ENCODE measurements around the gene PERCC1. TPM values are rescaled to one million over a fixed set of nuclear protein-coding genes. Genes with fewer than 3 reads are reported as not detected.

Gene PERCC1
- total RNA-seq, result 1 to 10 TPM in 2 of 5 donors, under 1 TPM in 3; 0.36 to 1.6 (median 0.90) TPM
- not detected for total RNA-seq (2013)
- total RNA-seq, result 0 to 4.3 (median 0.94) reads per million in 29 experiments

DNA sequence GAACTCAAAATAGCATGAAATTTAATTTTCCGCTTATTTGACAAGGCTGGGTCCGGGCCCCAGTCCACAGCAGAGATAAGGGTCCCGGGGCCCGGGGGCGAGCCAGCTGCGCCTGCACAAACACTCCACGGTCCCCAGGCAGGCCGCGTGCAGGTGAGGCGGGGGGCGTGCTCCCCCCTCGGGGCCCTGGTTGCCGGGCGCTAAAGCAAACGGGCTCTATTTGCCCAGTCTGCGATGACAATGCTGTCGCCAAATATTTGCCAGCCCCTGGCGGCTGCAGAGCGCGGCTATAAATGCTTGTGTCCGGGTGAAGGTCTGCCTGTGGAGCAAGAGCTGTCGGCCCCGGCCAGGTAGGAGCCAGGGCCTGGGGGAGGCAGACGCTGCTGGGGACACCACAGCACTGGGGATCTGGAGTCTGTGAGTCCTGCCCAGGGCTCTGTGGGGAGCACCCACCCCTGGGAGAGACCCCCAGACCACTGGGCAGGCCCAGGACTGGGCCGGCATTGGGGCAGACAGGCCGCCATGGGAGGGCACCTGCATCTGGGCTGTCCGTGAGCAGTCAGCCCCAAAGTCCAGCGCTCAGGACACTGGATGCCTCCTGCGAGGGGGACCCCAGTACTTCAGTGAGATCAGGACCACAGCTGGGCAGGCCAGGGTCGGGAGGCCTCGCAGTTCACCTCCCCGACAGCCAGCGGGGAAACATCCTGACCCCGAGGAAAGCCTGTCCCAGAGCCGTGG, at the start of gene PERCC1:
Gene PERCC1 (plus strand): TSS at position 320 of the 738 bp plus-strand sequence. CDS start 1,516 bp downstream, outside the sequence.
- no peak within 1 kb of the TSS for H3K4me3 ChIP-seq (ENCODE audit: control insufficient read depth in 1 of 2, extremely low read depth in 1 of 2, low read length in 1 of 2)
- Mint-ChIP-seq H3K27ac (peak within 1 kb of the TSS; percentile 59 to 72), H3K9me3 (no peaks in the 10 kb centered on the region), H3K36me3 (no peaks in the 10 kb centered on the region), H3K27me3 (peaks cover 0 to 3% of the 10 kb centered on the region in 2 donors), H3K4me3 (peak within 1 kb of the TSS in 2 of 3 donors; percentile 37 to 44), H3K4me1 (no peaks in the 10 kb centered on the region)
- H3K27ac ChIP-seq (ENCODE audit: low read length), result no peak within 1 kb of the TSS
- H3K9me3 ChIP-seq, result no peaks in the 10 kb centered on the region
- H3K4me1 ChIP-seq (ENCODE audit: control insufficient read depth in 1 of 2, extremely low read depth in 1 of 2, insufficient read depth in 2 of 2, low read length in 2 of 2), result peaks cover 0 to 36% of the 10 kb centered on the region in 2 experiments
- ATAC-seq (replicated peaks in 1 of 4) (no peak), DNase-seq (no peak)
- 76% methylated on average over 33 of the region's 35 CpGs for WGBS (ENCODE audit: insufficient coverage)
- peaks cover 0 to 38% of the 10 kb centered on the region in 2 experiments for H3K27me3 ChIP-seq (replicated peaks in 1 of 2; ENCODE audit: control insufficient read depth in 2 of 2, extremely low read depth in 1 of 2, insufficient read depth in 2 of 2, low read length in 1 of 2)
- ChIA-PET CTCF (no interaction called here), POLR2A (no interaction called here)
- H3K36me3 ChIP-seq (ENCODE audit: control insufficient read depth in 2 of 2, extremely low read depth in 1 of 2, insufficient read depth in 1 of 2, low read length in 1 of 2), result no peaks in the 10 kb centered on the region

DNA sequence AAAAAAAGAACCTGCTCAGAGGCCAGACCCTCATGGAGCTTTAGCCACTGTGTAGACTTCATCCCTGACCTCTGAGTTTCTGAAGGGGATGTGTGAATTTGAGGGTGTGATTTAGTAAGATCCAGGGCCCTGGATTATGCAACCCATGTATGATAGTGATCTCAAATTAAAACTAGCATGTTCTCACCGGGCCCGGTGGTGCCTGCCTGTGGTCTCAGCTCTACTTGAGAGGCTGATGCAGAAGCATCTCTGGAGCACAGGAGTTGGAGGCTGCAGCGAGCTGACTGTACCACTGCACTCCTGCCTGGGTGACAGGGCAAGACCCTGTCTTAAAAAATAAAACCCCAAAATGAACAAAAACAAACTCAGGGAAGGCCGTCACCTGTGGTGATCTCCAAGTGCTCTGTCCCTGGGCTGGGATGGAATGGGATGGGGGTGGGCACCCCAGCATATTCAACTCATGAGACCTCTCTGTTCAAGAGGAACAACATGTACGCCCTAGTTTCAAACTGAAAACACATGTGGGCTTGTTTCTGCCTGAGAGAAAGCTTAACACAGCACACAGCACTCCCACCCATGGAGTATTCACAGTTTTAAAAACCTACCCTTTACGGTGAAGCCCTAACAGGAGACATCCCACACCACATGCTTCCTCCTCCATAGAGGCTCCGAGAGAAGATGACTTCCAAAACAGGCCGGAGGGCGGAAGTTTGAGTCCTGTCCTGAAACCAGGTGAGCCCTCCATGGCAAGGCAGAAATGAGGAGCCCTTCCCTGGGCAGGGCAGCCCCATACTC, 49.1 kb upstream of the PERCC1 start:
- H3K4me3 Mint-ChIP-seq, result no peak overlapping the region
- 67% methylated on average over 3 of the region's 9 CpGs for WGBS (ENCODE audit: insufficient coverage)
- DNase-seq (no peak), ATAC-seq (replicated peaks in 1 of 4) (no peak)
- peaks cover 15 to 20% (median 16%) of the 10 kb centered on the region in 3 donors for H3K4me1 Mint-ChIP-seq
- POLR2A ChIA-PET, result no interaction called here
- no peak overlapping the region for H3K4me3 ChIP-seq (ENCODE audit: control insufficient read depth in 1 of 2, extremely low read depth in 1 of 2, low read length in 1 of 2)
- peaks cover 3 to 20% of the 10 kb centered on the region in 2 experiments for H3K4me1 ChIP-seq (ENCODE audit: control insufficient read depth in 1 of 2, extremely low read depth in 1 of 2, insufficient read depth in 2 of 2, low read length in 2 of 2)
- H3K27me3 ChIP-seq (replicated peaks in 1 of 2; ENCODE audit: control insufficient read depth in 2 of 2, extremely low read depth in 1 of 2, insufficient read depth in 2 of 2, low read length in 1 of 2), result peaks cover 0 to 2% of the 10 kb centered on the region in 2 experiments
- no peak overlapping the region for H3K27ac ChIP-seq (ENCODE audit: low read length)
- CTCF ChIA-PET, result interaction anchor here in 1 of 2 donors (1.1 kb wide), 1 partner anchor 18 kb away, joined by 3 read pairs; no protein-coding TSS in a partner anchor
- H3K27ac Mint-ChIP-seq, result no peak overlapping the region
- H3K27me3 Mint-ChIP-seq, result no peaks in the 10 kb centered on the region
- H3K36me3 ChIP-seq (ENCODE audit: control insufficient read depth in 2 of 2, extremely low read depth in 1 of 2, insufficient read depth in 1 of 2, low read length in 1 of 2), result peaks cover 22 to 33% of the 10 kb centered on the region in 2 donors
- peaks cover 14% of the 10 kb centered on the region for H3K36me3 Mint-ChIP-seq
- no peaks in the 10 kb centered on the region for H3K9me3 Mint-ChIP-seq
- no peaks in the 10 kb centered on the region for H3K9me3 ChIP-seq

DNA sequence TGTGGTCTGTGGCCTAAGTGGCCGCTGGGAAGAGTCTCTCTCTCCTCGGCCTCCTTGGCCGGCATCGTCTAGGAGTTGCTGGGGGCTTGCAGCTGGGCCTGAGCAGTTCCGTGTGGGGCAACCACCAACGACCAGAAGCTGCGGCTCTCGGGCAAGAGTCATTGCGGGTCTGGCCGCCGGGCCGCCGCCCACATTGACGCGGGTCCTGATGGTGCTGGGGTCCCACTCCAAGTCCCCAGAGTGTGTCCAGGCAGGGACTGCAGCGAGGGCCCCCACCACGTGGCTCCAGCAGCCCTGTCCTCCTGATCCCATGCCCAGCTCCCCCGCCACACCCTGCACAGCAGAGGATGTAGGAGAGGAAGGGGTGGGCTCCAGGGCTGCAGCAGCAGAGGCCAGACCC, 47.3 kb upstream of the PERCC1 start:
- Mint-ChIP-seq H3K27ac (no peak overlapping the region), H3K4me3 (no peak overlapping the region), H3K4me1 (peaks cover 10% of the 10 kb centered on the region in 3 donors), H3K36me3 (peaks cover 14% of the 10 kb centered on the region), H3K27me3 (no peaks in the 10 kb centered on the region), H3K9me3 (no peaks in the 10 kb centered on the region)
- Histone ChIP-seq H3K27ac (ENCODE audit: low read length) (no peak overlapping the region), H3K4me1 (ENCODE audit: control insufficient read depth in 1 of 2, extremely low read depth in 1 of 2, insufficient read depth in 2 of 2, low read length in 2 of 2) (peaks cover 3 to 15% of the 10 kb centered on the region in 2 experiments), H3K4me3 (ENCODE audit: control insufficient read depth in 1 of 2, extremely low read depth in 1 of 2, low read length in 1 of 2) (no peak overlapping the region), H3K36me3 (ENCODE audit: control insufficient read depth in 2 of 2, extremely low read depth in 1 of 2, insufficient read depth in 1 of 2, low read length in 1 of 2) (peaks cover 13 to 41% of the 10 kb centered on the region in 2 donors), H3K9me3 (no peaks in the 10 kb centered on the region), H3K27me3 (replicated peaks in 1 of 2; ENCODE audit: control insufficient read depth in 2 of 2, extremely low read depth in 1 of 2, insufficient read depth in 2 of 2, low read length in 1 of 2) (peaks cover 0 to 2% of the 10 kb centered on the region in 2 experiments)
- POLR2A ChIA-PET, result interaction anchor here in 1 of 2 donors (0.5 kb wide), 1 partner anchor 716 kb away, joined by 3 read pairs; no protein-coding TSS in a partner anchor
- DNase-seq (no peak), ATAC-seq (replicated peaks in 1 of 4) (no peak)
- WGBS (ENCODE audit: insufficient coverage), result 91% methylated on average over 10 of the region's 18 CpGs
- CTCF ChIA-PET, result no interaction called here

DNA sequence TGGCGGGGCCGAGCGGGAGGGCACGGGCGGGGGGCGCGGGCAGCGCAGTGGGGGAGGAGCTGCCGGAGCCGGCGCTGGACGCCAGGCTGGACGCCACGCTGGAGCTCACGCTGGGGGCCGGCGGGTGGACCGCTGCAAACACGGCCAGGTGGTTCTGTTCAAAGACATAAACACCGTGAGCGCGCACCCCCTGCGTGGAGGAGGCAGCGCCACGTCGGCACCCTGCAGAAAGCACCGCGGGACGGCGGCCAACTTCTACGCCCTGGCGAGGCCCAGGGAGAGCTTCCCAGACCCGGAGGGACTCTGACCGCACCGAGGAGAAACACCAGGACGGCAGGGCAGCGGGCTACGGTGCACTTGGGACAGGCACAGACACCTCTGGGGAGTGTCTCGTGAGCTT, 45.6 kb upstream of the PERCC1 start:
- Mint-ChIP-seq H3K36me3 (peaks cover 19% of the 10 kb centered on the region), H3K9me3 (no peaks in the 10 kb centered on the region), H3K4me1 (peaks cover under 1 to 2% (median 2%) of the 10 kb centered on the region in 3 donors), H3K27me3 (no peaks in the 10 kb centered on the region), H3K27ac (no peak overlapping the region), H3K4me3 (no peak overlapping the region)
- Histone ChIP-seq H3K36me3 (ENCODE audit: control insufficient read depth in 2 of 2, extremely low read depth in 1 of 2, insufficient read depth in 1 of 2, low read length in 1 of 2) (peaks cover 13 to 55% of the 10 kb centered on the region in 2 donors), H3K9me3 (no peaks in the 10 kb centered on the region), H3K4me1 (ENCODE audit: control insufficient read depth in 1 of 2, extremely low read depth in 1 of 2, insufficient read depth in 2 of 2, low read length in 2 of 2) (peaks cover 0 to 2% of the 10 kb centered on the region in 2 experiments), H3K27ac (ENCODE audit: low read length) (no peak overlapping the region), H3K27me3 (replicated peaks in 1 of 2; ENCODE audit: control insufficient read depth in 2 of 2, extremely low read depth in 1 of 2, insufficient read depth in 2 of 2, low read length in 1 of 2) (no peaks in the 10 kb centered on the region), H3K4me3 (ENCODE audit: control insufficient read depth in 1 of 2, extremely low read depth in 1 of 2, low read length in 1 of 2) (no peak overlapping the region)
- CTCF ChIA-PET, result no interaction called here
- WGBS (ENCODE audit: insufficient coverage), result 96% methylated on average over 39 of the region's 39 CpGs
- DNase-seq, result no peak
- POLR2A ChIA-PET, result no interaction called here
- ATAC-seq (replicated peaks in 1 of 4), result no peak

DNA sequence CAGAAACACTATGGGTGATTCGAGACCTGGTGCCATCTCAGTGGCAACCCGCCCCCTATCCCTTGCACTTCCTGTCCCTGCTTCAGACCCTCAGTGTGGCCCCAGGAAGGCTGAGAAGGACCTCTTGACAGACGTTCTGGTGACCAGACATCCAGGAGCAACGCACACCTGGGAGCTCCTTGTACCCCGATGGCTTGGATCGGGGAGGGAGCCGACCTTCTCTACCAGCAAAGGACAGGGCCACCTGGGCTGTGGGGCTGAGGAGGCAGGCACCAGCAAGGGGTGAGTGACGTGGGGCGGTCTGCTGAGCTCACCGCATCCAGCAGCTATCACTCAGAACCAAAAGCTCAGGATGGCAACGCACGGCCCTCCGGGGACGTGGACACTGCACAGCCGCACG, 43.5 kb upstream of the PERCC1 start:
- 94% methylated on average over 10 of the region's 16 CpGs for WGBS (ENCODE audit: insufficient coverage)
- POLR2A ChIA-PET, result no interaction called here

DNA sequence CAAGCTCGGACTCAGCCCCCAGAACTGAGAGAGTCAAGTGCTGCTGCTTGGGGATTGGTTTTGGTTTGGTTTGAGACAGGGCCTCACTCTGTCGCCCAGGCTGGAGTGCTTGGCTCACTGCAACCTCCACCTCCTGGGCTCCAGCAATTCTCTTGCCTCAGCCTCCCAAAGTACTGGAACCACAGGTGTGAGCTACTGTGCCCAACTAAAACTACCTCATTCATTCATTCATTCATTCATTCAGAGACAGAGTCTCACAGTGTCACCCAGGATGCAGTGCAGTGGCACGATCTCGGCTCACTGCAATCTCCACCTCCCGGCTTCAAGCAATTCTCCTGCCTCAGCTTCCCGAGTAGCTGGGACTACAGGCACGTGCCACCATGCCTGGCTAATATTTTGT, 41.1 kb upstream of the PERCC1 start:
- DNase-seq (no peak), ATAC-seq (replicated peaks in 1 of 4) (no peak)
- Mint-ChIP-seq H3K36me3 (peaks cover 30% of the 10 kb centered on the region), H3K4me1 (no peaks in the 10 kb centered on the region), H3K27me3 (no peaks in the 10 kb centered on the region), H3K9me3 (no peaks in the 10 kb centered on the region), H3K4me3 (no peak overlapping the region), H3K27ac (no peak overlapping the region)
- ChIA-PET POLR2A (interaction anchor here in 1 of 2 donors (0.6 kb wide), 1 partner anchor 420 kb away, joined by 9 read pairs; no protein-coding TSS in a partner anchor), CTCF (interaction anchor here in 1 of 2 donors (0.6 kb wide), 1 partner anchor 1521 kb away, joined by 4 read pairs; no protein-coding TSS in a partner anchor)
- Histone ChIP-seq H3K27ac (ENCODE audit: low read length) (no peak overlapping the region), H3K4me1 (ENCODE audit: control insufficient read depth in 1 of 2, extremely low read depth in 1 of 2, insufficient read depth in 2 of 2, low read length in 2 of 2) (peaks cover 0 to 3% of the 10 kb centered on the region in 2 experiments), H3K9me3 (no peaks in the 10 kb centered on the region), H3K27me3 (replicated peaks in 1 of 2; ENCODE audit: control insufficient read depth in 2 of 2, extremely low read depth in 1 of 2, insufficient read depth in 2 of 2, low read length in 1 of 2) (no peaks in the 10 kb centered on the region), H3K4me3 (ENCODE audit: control insufficient read depth in 1 of 2, extremely low read depth in 1 of 2, low read length in 1 of 2) (no peak overlapping the region), H3K36me3 (ENCODE audit: control insufficient read depth in 2 of 2, extremely low read depth in 1 of 2, insufficient read depth in 1 of 2, low read length in 1 of 2) (peaks cover 21 to 68% of the 10 kb centered on the region in 2 donors)
- 100% methylated on average over 2 of the region's 7 CpGs for WGBS (ENCODE audit: insufficient coverage)

More for the DNA sequence above, 43.5 kb upstream of the PERCC1 start:
- Mint-ChIP-seq H3K27ac (no peak overlapping the region), H3K4me1 (no peaks in the 10 kb centered on the region), H3K27me3 (no peaks in the 10 kb centered on the region), H3K36me3 (peaks cover 24% of the 10 kb centered on the region), H3K4me3 (no peak overlapping the region), H3K9me3 (no peaks in the 10 kb centered on the region)
- Histone ChIP-seq H3K4me3 (ENCODE audit: control insufficient read depth in 1 of 2, extremely low read depth in 1 of 2, low read length in 1 of 2) (no peak overlapping the region), H3K36me3 (ENCODE audit: control insufficient read depth in 2 of 2, extremely low read depth in 1 of 2, insufficient read depth in 1 of 2, low read length in 1 of 2) (peaks cover 21 to 56% of the 10 kb centered on the region in 2 donors), H3K27me3 (replicated peaks in 1 of 2; ENCODE audit: control insufficient read depth in 2 of 2, extremely low read depth in 1 of 2, insufficient read depth in 2 of 2, low read length in 1 of 2) (no peaks in the 10 kb centered on the region), H3K9me3 (no peaks in the 10 kb centered on the region), H3K27ac (ENCODE audit: low read length) (no peak overlapping the region), H3K4me1 (ENCODE audit: control insufficient read depth in 1 of 2, extremely low read depth in 1 of 2, insufficient read depth in 2 of 2, low read length in 2 of 2) (peaks cover 0 to 3% of the 10 kb centered on the region in 2 experiments)
- CTCF ChIA-PET, result no interaction called here
- ATAC-seq (replicated peaks in 1 of 4), result no peak
- DNase-seq, result no peak

All from T-cell (primary cell).